Testis (tissue), 3 donors: ENCODE results near the gene ZBTB47. TPM values are rescaled to one million over a fixed set of nuclear protein-coding genes. Genes with fewer than 3 reads are reported as not detected.
A peak's percentile ranks its signal among the peaks of the same experiment; 100 is the strongest.

Experiments
- DNase-seq: peaks from one replicate; pipeline ENCODE4 v3.0.0-alpha.2; 2019
- H3K27ac ChIP-seq, 2 donors: fragments of 200-600 bp; sonication (generic); one replicate each; pipeline ENCODE4 v1.5.1; 2019
- H3K27me3 ChIP-seq: fragments of 200-600 bp; sonication (generic); one replicate; pipeline ENCODE4 v1.5.1; 2019
- H3K36me3 ChIP-seq: fragments of 200-600 bp; sonication (generic); one replicate; pipeline ENCODE4 v1.5.1; 2017; ENCODE audit warnings: low read depth; ENCODE audit errors: missing control alignments
- H3K4me1 ChIP-seq: fragments of 200-600 bp; sonication (generic); one replicate; pipeline ENCODE4 v1.5.1; 2019
- H3K4me3 ChIP-seq, 2 donors: fragments of 200-600 bp; sonication (generic); one replicate each; pipeline ENCODE4 v1.5.1; 2017 to 2019
- H3K9me3 ChIP-seq: fragments of 200-600 bp; sonication (generic); one replicate; pipeline ENCODE4 v1.5.1; 2017
- POLR2A ChIP-seq: fragments of 450-650 bp; IDR thresholded peaks from one replicate; pipeline ENCODE4 v1.6.1; 2017; ENCODE audit warnings: antibody characterized with exemption, mild to moderate bottlenecking, moderate library complexity
- WGBS, 2 donors: methylation state at CpG; one replicate each; pipeline ENCODE4 v1.1.5; 2018; 5-methylcytosine and 5-hydroxymethylcytosine counted together
- intact Hi-C: fragments of 100-400 bp; cut with DNase I; formaldehyde crosslinking; loops from one replicate; pipeline ENCODE4 v1.15.1; 2023; ENCODE audit warnings: low total_unique reads
- polyA plus RNA-seq: library from polyadenylated mRNA; stranded (reverse); fragments of 350-450 nt; fragmentation: Illumina TruSeq; extraction: RNeasy Lipid Tissue Mini Kit (QIAGEN cat#74804); gene quantifications from one replicate; pipeline ENCODE4 v1.2.3, GENCODE V29; 2014; ENCODE audit warnings: low read depth, low replicate concordance; ENCODE audit not compliant: insufficient read depth
- total RNA-seq, 2 donors: library from RNA; depleted of rRNA; stranded (reverse); fragments of >200 nt; gene quantifications; one replicate each; pipeline ENCODE4 v1.2.3, GENCODE V29; 2016
- TF ChIP-seq, protein P1 (sequence below), 3 experiments: fragments of 450-650 bp in 2 of 3; fragments of 200-600 bp in 1 of 3; sonication (generic) in 1 of 3; IDR thresholded peaks; one replicate each; pipeline ENCODE4 v1.5.1; 2016 to 2019; ENCODE audit warnings: antibody characterized with exemption in 3 of 3, mild to moderate bottlenecking in 2 of 3, moderate library complexity in 1 of 3

Gene ZBTB47
- total and polyA plus RNA-seq, 3 donors from 2014 or later, result 16.7 to 22.8 (median 18.1) TPM

GRCh38 chr3:42612217-42612616 is 41.3 kb upstream of the ZBTB47 start:
- peak overlapping the region in 1 of 2 donors; percentile 43 for H3K27ac ChIP-seq

DNA sequence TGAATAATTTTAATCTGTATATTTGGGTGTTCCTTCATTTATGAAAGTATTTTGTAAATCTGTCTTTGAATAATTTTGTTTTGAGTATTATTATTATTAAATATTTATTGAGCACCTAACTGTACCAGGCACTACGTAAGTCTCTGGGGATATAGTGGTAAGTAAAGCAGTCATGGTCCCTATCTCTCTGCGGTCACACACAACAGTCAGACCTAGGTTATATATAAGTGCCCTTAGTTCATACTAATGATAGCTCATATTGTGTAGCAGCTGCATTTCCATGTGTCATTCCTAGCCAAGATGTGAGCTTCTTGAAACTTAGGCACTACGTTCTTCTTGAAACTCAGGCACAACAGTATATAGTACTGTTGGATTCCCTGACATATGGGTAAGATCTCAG is 40.6 kb upstream of the ZBTB47 start:
- Histone ChIP-seq H3K4me3 (no peak overlapping the region), H3K4me1 (peaks cover 11% of the 10 kb centered on the region), H3K9me3 (no peaks in the 10 kb centered on the region), H3K27me3 (no peaks in the 10 kb centered on the region), H3K36me3 (no peaks in the 10 kb centered on the region), H3K27ac (no peak overlapping the region)
- no peak for DNase-seq
- TF ChIP-seq POLR2A, result no peak
- TF ChIP-seq, protein P1, sequence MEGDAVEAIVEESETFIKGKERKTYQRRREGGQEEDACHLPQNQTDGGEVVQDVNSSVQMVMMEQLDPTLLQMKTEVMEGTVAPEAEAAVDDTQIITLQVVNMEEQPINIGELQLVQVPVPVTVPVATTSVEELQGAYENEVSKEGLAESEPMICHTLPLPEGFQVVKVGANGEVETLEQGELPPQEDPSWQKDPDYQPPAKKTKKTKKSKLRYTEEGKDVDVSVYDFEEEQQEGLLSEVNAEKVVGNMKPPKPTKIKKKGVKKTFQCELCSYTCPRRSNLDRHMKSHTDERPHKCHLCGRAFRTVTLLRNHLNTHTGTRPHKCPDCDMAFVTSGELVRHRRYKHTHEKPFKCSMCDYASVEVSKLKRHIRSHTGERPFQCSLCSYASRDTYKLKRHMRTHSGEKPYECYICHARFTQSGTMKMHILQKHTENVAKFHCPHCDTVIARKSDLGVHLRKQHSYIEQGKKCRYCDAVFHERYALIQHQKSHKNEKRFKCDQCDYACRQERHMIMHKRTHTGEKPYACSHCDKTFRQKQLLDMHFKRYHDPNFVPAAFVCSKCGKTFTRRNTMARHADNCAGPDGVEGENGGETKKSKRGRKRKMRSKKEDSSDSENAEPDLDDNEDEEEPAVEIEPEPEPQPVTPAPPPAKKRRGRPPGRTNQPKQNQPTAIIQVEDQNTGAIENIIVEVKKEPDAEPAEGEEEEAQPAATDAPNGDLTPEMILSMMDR (IDR thresholded peaks at IDR 0.05), result no peak
- intact Hi-C loops, result no loop called here
- WGBS, 2 donors, result 90 to 91% methylated on average over 3 of the region's 3 CpGs

More at GRCh38 chr3:42612217-42612616, 41.3 kb upstream of the ZBTB47 start:
- no peak overlapping the region for H3K4me3 ChIP-seq
- DNase-seq, result no peak
- H3K36me3 ChIP-seq, result no peaks in the 10 kb centered on the region
- intact Hi-C loops, result no loop called here
- peaks cover 11% of the 10 kb centered on the region for H3K4me1 ChIP-seq
- WGBS, 2 donors, result 64% methylated on average over 1 of the region's 1 CpG
- TF ChIP-seq, protein P1 (IDR thresholded peaks at IDR 0.05), result no peak
- no peak for TF ChIP-seq POLR2A
- H3K27me3 ChIP-seq, result no peaks in the 10 kb centered on the region
- no peaks in the 10 kb centered on the region for H3K9me3 ChIP-seq

DNA sequence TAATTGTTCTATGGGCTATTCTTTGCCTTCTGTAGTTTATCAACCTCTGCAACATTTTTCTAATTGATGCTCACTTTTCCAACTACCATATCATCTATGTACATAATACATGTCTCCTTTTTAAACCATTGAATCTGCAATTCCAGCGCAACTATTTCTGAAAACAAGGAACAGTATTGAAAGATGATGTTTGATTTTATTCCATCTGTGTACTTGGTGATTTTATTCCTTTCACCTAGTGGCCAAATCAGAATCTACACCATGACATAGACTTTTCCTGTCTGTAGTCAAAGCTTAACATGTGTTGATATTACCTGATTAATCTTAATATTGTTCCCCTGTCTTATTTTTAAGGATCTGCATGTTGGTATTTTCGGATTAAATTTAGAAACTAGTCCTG is 40.0 kb upstream of the ZBTB47 start:
- peaks cover 8% of the 10 kb centered on the region for H3K4me1 ChIP-seq
- no peak overlapping the region for H3K4me3 ChIP-seq
- H3K9me3 ChIP-seq, result no peaks in the 10 kb centered on the region
- TF ChIP-seq, protein P1 (IDR thresholded peaks at IDR 0.05), result peak in 2 of 3 experiments; percentile 28 to 57
- no peak for TF ChIP-seq POLR2A
- WGBS, 2 donors, result 88 to 91% methylated on average over 2 of the region's 2 CpGs
- H3K36me3 ChIP-seq, result no peaks in the 10 kb centered on the region
- intact Hi-C loops, result no loop called here
- DNase-seq, result no peak
- H3K27me3 ChIP-seq, result no peaks in the 10 kb centered on the region
- no peak overlapping the region for H3K27ac ChIP-seq

- Histone ChIP-seq H3K36me3 (no peaks in the 10 kb centered on the region), H3K4me3 (no peak overlapping the region), H3K27ac (no peak overlapping the region), H3K27me3 (no peaks in the 10 kb centered on the region), H3K4me1 (no peaks in the 10 kb centered on the region), H3K9me3 (no peaks in the 10 kb centered on the region)
- TF ChIP-seq, protein P1 (IDR thresholded peaks at IDR 0.05), result no peak
- TF ChIP-seq POLR2A, result no peak
- intact Hi-C loops, result no loop called here
- WGBS, 2 donors, result 92 to 94% methylated on average over 2 of the region's 2 CpGs
- DNase-seq, result no peak
These were observed 21.9 kb upstream of the ZBTB47 start for GRCh38 chr3:42631620-42632019.

DNA sequence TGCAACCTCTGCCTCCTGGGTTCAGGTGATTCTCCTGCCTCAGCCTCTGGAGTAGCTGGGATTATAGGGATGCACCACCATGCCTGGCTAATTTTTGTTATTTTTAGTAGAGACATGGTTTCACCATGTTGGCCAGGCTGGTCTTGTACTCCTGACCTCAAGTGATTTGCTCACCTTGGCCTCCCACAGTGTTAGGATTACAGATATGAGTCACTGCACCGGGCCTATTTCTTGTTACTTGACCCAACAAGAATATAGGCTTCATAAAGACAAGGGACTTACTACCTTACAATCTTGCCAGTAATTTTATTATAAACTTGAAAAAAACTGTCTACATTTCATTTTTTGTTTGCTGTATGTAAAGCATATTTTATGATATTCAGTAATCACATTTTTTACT is 21.4 kb upstream of the ZBTB47 start:
- H3K27ac ChIP-seq, result no peak overlapping the region
- no peak for DNase-seq
- 82 to 92% methylated on average over 1 of the region's 1 CpG for WGBS, 2 donors
- H3K4me1 ChIP-seq, result no peaks in the 10 kb centered on the region
- H3K9me3 ChIP-seq, result no peaks in the 10 kb centered on the region
- no peaks in the 10 kb centered on the region for H3K27me3 ChIP-seq
- intact Hi-C loops, result no loop called here
- H3K4me3 ChIP-seq, result no peak overlapping the region
- TF ChIP-seq POLR2A, result no peak
- TF ChIP-seq, protein P1 (IDR thresholded peaks at IDR 0.05), result no peak
- H3K36me3 ChIP-seq, result no peaks in the 10 kb centered on the region
